GM19452 (cell line): ENCODE measurements around the gene SPATA31D4.

Experiments used
- ATAC-seq: cut with Tn5 transposase; IDR thresholded peaks from one replicate; pipeline ENCODE4 v1.9.1; 2021; ENCODE audit not compliant: unreplicated experiment

The SPATA31D4 gene

DNA sequence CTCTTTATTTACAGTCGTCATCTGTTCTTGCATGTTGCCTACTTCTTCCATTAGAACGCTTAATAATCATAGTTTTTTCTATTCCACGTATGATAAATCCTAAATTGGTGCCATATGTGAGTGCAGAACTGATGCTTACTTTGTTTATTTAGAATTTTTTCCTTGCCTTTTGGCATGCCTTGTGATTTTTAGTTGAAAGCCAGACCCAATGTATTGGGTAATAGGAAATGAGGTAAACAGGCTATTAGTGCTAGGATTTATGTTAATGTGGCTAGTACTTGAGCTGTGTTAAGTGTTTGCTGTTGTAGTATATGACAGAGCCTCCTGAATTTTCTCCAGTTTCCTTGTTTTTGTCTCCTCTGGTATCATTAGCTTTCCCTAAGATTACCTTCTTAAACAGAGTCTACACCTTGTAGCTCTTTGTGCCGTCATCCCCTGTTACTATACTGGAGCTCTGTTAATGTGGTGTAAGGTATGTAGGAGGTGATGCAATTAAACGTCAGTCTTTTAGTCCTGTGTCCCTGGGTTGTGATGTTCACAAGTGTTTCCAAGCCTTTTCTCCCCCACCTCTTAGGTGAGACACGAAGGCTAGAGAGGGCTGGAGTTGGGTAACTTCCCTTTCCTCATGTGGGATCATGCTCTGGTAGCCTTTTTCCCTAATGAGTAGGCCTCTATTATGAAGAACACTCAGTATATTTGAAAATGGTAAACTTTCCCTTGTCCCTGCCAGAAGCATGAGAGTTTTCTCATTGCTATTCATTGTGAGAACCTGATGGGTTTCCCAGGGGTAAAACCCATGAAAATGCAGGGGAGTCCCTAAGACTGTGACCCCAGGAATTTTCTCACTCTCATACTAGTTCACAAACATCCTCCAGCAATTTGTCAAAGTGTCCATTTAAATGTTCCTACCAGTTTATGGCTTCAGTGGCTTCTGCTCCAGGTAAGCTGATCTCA, 36.3 kb downstream of the SPATA31D4 start:
- ATAC-seq, result no peak

DNA sequence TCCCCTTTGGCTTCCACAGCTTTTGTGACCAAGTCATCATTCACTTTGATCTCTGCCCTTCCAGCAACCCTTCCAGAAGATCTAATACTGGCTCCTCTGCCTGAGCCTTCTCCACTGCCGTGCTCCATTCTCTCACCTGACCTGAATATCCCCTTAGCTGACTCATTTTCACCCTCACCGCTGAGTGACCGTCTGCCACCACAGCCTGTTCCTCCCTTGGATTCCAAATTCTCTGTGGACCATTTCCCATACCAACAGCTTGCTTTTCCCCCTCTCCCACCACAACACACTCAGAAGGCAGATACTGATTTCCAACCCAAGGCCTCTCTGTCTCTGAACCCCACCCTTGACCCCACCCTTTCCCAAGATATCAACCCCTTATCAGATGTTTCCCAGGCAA, 39.8 kb downstream of the SPATA31D4 start:
- ATAC-seq, result no peak

GRCh38 chr9:81969971-81970370, 41.7 kb downstream of the SPATA31D4 start:
- no peak for ATAC-seq

DNA sequence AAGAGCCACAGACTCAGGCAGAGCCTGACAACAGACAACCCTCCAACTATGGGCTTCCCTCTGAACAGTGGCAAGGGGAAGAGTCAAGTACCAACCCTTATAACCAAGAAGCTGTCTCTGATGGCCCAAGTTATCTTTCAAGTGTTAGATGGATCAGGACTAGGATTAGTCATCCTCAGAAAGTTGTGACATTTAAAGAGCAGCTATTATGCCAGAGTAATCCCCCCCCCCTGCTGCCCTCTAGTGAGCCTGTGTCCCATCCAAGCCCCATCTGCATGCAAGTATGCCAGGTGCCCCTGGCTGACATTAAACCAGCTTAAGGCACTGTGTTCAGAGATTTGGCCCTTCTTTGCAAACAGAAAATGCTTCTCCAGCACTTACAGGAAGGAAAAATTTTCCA, 43.5 kb downstream of the SPATA31D4 start:
- ATAC-seq, result no peak

DNA sequence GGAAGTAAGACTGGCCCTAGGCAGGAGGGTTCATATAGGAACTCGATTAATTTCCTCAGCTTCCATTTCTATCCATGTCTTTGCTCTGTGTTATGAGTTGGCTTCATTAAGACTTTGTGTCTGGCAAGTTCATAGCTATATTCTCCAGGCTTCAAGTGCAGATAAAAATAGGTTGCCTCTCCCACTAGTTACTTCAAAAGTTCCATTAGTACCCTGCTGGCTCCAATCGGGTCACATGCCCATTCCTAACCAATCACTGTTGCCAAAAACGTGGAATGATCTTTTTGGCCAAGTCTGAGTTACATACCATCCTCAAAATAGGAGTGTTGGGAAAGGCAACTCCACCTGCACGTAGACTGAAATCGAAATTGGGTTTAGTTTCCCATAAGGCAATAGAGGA, 46.5 kb downstream of the SPATA31D4 start:
- no peak for ATAC-seq

DNA sequence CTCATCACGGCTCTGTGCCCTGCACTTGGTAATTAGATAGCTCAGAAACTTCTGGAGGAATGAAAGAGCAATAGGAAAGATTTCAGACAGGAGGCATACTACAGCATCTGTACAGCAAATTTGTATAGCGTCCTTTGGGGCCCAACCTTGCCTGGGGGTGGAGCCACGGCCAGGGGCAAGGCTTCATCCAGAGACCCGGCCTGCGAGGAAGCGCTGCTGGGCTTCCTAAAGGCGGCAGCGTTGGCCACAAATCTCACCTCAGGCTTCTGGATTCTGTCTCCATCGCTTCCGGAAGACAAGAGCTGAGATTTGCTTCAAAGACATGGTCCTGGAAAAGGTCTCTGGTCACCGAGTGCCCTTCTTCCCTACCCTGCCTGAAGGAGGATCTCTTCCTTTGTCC, 48.1 kb downstream of the SPATA31D4 start:
- no peak for ATAC-seq

GRCh38 chr9:81979196-81979595, 51.0 kb downstream of the SPATA31D4 start:
- ATAC-seq, result no peak

- ATAC-seq, result no peak
Observed at GRCh38 chr9:81980568-81980967, 52.3 kb downstream of the SPATA31D4 start.

GRCh38 chr9:81981883-81982282, 53.7 kb downstream of the SPATA31D4 start:
- ATAC-seq, result no peak
